ENCODE data around the gene COPA.

Gene COPA

DNA sequence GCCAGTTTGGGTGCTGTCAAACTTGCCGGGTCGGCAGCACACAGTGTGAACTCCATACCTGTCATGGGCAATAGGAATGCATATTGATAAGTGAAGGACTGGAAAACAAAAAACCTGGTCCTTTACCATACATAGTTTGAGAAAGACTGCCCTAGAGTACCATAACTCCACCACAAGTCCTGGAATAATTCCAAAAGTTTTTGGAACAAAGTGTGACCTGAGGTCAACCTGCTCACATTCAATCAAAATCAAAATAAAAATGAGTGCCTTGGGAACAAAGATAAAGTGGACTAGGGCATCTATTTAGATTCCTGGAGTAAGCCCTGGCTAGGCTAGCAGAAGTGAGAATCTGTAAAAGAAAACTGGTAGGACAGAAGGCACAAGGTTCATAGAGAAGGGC is 65.7 kb downstream of the COPA start:
- no peak for DNase-seq (ENCODE audit: low read depth, low spot score)
- no CpG with 5 or more reads among the region's 2 CpGs for WGBS (ENCODE audit: insufficient coverage, insufficient read length)
- H3K4me3 ChIP-seq (ENCODE audit: low read length), result no peak overlapping the region
- no peaks in the 10 kb centered on the region for H3K9me3 ChIP-seq (ENCODE audit: control insufficient read depth, insufficient read depth, low read length)
- no peaks in the 10 kb centered on the region for H3K4me1 ChIP-seq (ENCODE audit: control insufficient read depth, insufficient read depth, low read length)
- H3K36me3 ChIP-seq (ENCODE audit: control insufficient read depth, insufficient read depth, low read length), result peaks cover 12% of the 10 kb centered on the region; the same call in 1 of the 2 replicates
- H3K27ac ChIP-seq (ENCODE audit: low read length), result no peak overlapping the region
- no peaks in the 10 kb centered on the region for H3K27me3 ChIP-seq (ENCODE audit: control insufficient read depth, insufficient read depth, low read length)

DNA sequence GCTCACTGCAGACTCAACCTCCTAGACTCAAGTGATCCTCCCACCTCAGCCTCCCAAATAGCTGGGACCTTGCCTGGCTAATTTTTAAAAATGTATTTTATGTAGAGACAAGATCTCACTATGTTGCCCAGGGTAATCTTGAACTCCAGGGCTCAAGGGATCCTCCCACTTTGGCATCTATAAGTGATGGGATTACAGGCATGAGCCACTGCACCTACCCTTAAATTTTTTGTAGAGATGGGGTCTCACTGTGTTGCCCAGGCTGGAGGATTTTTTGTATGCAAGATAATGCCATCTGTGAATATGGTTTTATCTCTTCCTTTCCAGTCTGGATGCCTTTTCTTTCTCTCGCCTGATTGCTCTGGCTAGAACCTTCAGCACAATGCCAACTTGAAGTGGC is 72.0 kb downstream of the COPA start:
- DNase-seq (ENCODE audit: low read depth, low spot score), result no peak
- WGBS (ENCODE audit: insufficient coverage, insufficient read length), result no CpG with 5 or more reads among the region's 1 CpG
- H3K9me3 ChIP-seq (ENCODE audit: control insufficient read depth, insufficient read depth, low read length), result no peaks in the 10 kb centered on the region

DNA sequence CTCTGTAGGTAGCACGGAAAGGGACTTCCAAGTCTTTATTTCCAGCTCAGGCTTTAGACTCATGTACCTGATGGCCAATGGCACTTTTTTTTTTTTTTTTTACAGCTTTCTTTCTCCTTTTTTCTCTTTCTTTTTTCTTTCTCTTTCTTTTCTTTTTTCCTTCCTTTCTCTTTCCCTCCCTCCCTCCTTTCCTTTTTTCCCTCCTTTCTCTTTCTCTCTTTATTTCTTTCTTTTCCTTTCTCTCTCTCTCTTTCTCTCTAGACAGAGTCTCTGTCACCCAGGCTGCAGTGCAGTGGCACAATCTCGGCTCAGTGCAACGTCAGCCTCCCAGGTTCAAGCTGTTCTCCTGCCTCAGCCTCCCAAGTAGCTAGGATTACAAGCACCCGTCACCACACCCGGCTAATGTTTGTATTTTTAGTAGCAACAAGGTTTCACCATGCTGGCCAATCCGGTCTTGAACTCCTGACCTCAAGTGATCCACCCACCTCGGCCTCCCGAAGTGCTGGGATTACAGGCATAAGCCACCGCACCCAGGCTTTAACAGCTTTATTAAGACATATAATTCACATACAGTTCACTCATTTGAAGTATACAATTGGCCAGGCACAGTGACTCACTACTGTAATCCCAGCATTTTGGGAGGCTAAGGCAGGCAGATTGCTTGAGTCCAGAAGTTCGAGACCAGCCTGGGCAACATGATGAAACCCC is 75.6 kb downstream of the COPA start:
- no peaks in the 10 kb centered on the region for H3K9me3 ChIP-seq (ENCODE audit: control insufficient read depth, insufficient read depth, low read length)
- no CpG with 5 or more reads among the region's 10 CpGs for WGBS (ENCODE audit: insufficient coverage, insufficient read length)
- H3K27me3 ChIP-seq (ENCODE audit: control insufficient read depth, insufficient read depth, low read length), result no peaks in the 10 kb centered on the region
- no peaks in the 10 kb centered on the region for H3K4me1 ChIP-seq (ENCODE audit: control insufficient read depth, insufficient read depth, low read length)
- H3K4me3 ChIP-seq (ENCODE audit: low read length), result no peak overlapping the region
- H3K36me3 ChIP-seq (ENCODE audit: control insufficient read depth, insufficient read depth, low read length), result no peaks in the 10 kb centered on the region
- H3K27ac ChIP-seq (ENCODE audit: low read length), result no peak overlapping the region
- no peak for DNase-seq (ENCODE audit: low read depth, low spot score)

More for the DNA sequence above, 72.0 kb downstream of the COPA start:
- Histone ChIP-seq H3K4me3 (ENCODE audit: low read length) (no peak overlapping the region), H3K27ac (ENCODE audit: low read length) (no peak overlapping the region), H3K4me1 (ENCODE audit: control insufficient read depth, insufficient read depth, low read length) (no peaks in the 10 kb centered on the region), H3K27me3 (ENCODE audit: control insufficient read depth, insufficient read depth, low read length) (no peaks in the 10 kb centered on the region), H3K36me3 (ENCODE audit: control insufficient read depth, insufficient read depth, low read length) (no peaks in the 10 kb centered on the region)

DNA sequence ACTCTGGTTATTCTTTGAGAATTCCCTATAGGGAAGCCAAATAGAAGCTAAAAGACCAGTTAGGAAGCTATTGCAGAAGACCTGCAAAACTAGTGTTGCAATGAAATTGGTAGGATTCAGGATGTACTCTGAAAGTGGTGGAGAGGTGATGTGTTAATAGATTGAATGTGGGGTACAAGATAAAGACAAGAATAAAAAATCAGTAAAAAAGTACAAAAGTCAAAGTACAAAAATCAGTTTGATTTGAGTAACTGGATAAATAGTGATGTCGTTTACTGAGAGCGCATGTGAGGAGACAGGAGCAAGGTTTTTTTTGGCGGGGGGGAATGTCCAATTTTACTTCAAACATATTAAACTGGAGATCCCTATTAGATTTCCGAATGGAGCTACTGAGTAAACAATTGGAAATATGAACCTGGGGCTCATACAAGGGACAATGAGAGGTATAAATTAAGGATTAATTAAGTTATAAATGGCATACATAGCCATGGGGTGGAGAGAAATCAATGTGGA is 78.2 kb downstream of the COPA start:
- DNase-seq (ENCODE audit: low read depth, low spot score), result no peak
- Histone ChIP-seq H3K9me3 (ENCODE audit: control insufficient read depth, insufficient read depth, low read length) (no peaks in the 10 kb centered on the region), H3K4me1 (ENCODE audit: control insufficient read depth, insufficient read depth, low read length) (no peaks in the 10 kb centered on the region), H3K36me3 (ENCODE audit: control insufficient read depth, insufficient read depth, low read length) (no peaks in the 10 kb centered on the region), H3K27me3 (ENCODE audit: control insufficient read depth, insufficient read depth, low read length) (no peaks in the 10 kb centered on the region), H3K27ac (ENCODE audit: low read length) (no peak overlapping the region), H3K4me3 (ENCODE audit: low read length) (no peak overlapping the region)
- WGBS (ENCODE audit: insufficient coverage, insufficient read length), result no CpG with 5 or more reads among the region's 4 CpGs

DNA sequence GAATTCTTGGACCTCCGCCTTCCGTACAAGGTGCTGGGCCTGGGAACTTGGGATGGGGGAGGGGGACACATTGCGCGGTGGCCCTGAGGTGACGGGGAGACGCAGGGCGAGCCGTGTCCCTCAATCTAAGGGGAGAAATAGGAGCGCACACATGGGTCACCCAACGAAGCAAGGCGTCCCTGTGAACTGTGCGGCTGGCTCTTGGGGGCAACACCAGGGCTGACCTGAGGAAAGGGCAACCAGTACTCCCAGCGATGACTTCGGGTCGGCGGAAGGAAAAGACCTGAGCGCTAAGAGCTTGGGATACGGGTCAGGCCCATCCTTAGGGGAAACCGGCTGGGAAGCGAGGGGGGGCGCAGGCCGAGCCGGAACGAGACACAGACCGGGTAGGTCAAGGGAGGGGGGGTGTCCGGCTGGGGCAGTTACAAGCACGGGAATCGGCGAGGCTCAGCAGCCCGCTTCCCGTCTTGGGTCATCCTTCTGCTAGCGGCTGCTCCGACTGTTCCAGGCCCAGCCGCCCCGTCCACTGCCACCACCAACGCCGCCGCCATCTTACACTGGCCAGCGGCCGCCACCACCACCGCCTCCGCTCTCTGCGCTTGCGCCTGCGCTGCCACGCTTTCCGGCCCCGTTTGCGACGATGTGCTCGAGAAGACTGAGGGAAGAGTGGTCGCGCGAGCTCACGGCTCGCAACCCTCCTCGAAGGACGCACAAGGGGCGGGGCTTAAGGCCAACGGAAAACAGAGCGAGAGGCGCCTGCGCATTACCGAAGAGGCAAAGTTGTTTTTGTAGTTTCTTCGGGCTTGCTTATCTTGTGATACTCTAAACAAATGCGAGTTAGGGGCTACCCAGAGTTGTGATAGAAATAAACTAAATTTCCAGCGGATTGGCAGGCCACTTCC is 80.9 kb downstream of the COPA start, which contains the start of gene DCAF8:
Gene DCAF8, minus strand, starts transcription at position 657 of the 902 bp plus-strand sequence. CDS start 18,541 bp downstream, outside the sequence.
- no CpG with 5 or more reads among the region's 67 CpGs for WGBS (ENCODE audit: insufficient coverage, insufficient read length)
- H3K27ac ChIP-seq (ENCODE audit: low read length), result no peak within 1 kb of the TSS
- H3K27me3 ChIP-seq (ENCODE audit: control insufficient read depth, insufficient read depth, low read length), result no peaks in the 10 kb centered on the region
- H3K9me3 ChIP-seq (ENCODE audit: control insufficient read depth, insufficient read depth, low read length), result no peaks in the 10 kb centered on the region
- peak within 1 kb of the TSS; percentile 85 for H3K4me3 ChIP-seq (ENCODE audit: low read length)
- peak; percentile 93 for DNase-seq (ENCODE audit: low read depth, low spot score)
- H3K36me3 ChIP-seq (ENCODE audit: control insufficient read depth, insufficient read depth, low read length), result no peaks in the 10 kb centered on the region
- H3K4me1 ChIP-seq (ENCODE audit: control insufficient read depth, insufficient read depth, low read length), result no peaks in the 10 kb centered on the region

DNA sequence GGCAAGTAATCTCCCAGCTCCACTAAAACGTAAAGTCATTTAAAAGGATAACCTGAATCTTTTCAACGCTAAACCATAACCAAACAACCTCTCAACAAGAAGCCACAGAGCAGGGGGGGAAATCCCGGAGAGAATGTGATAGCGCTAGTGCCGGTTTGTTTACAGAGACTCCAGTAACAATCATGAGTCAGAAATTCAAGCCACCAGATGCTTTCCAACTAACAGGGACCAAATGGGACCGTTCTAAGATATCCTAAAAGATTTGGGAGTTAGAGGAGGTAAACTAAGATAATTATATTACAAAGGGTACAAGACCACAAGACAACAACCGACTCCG is 81.5 kb downstream of the COPA start:
- H3K27ac ChIP-seq (ENCODE audit: low read length), result no peak overlapping the region
- no peak for DNase-seq (ENCODE audit: low read depth, low spot score)
- H3K4me3 ChIP-seq (ENCODE audit: low read length), result peak overlapping the region; percentile 85; the same call in 1 of the 2 replicates
- no peaks in the 10 kb centered on the region for H3K4me1 ChIP-seq (ENCODE audit: control insufficient read depth, insufficient read depth, low read length)
- no peaks in the 10 kb centered on the region for H3K27me3 ChIP-seq (ENCODE audit: control insufficient read depth, insufficient read depth, low read length)
- WGBS (ENCODE audit: insufficient coverage, insufficient read length), result no CpG with 5 or more reads among the region's 8 CpGs
- no peaks in the 10 kb centered on the region for H3K9me3 ChIP-seq (ENCODE audit: control insufficient read depth, insufficient read depth, low read length)
- H3K36me3 ChIP-seq (ENCODE audit: control insufficient read depth, insufficient read depth, low read length), result no peaks in the 10 kb centered on the region

DNA sequence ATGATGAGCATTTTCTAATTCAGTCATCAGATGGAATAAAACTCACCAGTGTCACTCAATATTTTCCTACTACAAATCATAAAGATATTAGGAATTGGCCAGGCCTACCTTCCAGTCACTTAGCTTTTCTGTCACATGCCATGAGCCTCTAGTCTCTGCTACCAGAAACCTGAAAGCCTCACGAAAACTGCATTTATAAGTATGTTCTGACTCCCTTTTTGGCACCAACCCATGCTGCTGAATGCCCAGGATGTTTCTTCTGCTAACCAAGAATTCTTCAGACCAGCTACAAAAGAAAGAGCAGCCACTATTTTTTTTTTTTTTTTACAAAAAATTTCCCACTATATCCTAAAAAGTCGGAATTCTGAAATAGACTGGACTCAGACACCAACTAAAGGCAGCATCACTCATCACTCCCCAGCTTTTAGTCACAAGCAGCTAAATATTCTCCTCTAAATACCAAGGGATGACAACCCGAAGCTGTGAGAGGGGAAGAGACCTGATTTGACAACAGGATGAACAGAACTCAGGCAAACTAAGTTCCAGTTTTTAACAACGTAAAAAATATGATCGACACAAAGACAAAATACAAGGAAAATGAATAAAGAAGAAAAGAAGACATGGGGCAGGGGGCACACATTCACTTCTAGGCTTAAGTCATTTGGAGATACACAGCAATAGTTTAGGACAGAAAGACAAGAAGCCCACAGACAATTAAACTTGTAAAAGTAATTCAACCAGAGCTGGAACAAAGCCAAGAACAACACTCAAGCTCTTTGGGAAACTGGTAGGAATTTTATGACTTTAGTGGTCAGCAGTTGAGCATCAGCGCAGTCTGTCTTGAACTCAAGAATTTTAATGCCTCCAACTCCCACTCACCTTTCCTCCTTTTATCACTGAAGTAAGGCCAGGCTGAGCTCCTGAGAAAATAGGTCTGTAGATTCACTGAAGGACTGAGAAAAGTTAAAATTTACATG is 82.4 kb downstream of the COPA start:
- no peaks in the 10 kb centered on the region for H3K9me3 ChIP-seq (ENCODE audit: control insufficient read depth, insufficient read depth, low read length)
- DNase-seq (ENCODE audit: low read depth, low spot score), result no peak
- no peak overlapping the region for H3K27ac ChIP-seq (ENCODE audit: low read length)
- H3K36me3 ChIP-seq (ENCODE audit: control insufficient read depth, insufficient read depth, low read length), result no peaks in the 10 kb centered on the region
- no peak overlapping the region; the same call in 1 of the 2 replicates for H3K4me3 ChIP-seq (ENCODE audit: low read length)
- no peaks in the 10 kb centered on the region for H3K27me3 ChIP-seq (ENCODE audit: control insufficient read depth, insufficient read depth, low read length)
- no peaks in the 10 kb centered on the region for H3K4me1 ChIP-seq (ENCODE audit: control insufficient read depth, insufficient read depth, low read length)
- WGBS (ENCODE audit: insufficient coverage, insufficient read length), result no CpG with 5 or more reads among the region's 6 CpGs

DNA sequence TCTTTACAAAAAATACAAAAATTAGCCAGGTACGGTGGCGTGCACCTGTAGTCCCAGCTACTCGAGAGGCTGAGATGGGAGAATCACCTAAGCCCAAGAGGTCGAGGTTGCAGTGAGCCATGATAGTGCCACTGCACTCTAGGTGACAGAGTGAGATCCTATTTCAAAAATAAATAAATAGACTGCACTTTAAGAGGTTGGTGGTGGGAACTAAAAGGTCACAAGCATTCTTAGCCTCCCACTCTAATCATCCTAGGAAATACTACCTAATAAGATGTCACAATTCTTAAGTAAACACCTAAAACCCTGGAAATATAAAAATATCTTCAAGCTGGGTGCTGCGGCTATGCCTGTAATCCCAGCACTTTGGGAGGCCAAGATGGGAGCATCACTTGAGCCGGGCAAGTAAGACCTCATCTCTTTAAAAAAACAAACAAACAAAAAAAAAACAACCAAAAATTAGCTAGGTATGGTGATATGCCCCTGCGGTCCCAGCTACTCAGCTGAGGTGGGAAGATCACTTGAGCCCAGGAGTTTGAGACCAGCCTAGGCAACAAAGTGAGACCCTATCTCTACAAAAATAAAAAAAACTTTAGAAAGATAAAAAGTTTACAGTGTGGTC is 84.8 kb downstream of the COPA start:
- no peak for DNase-seq (ENCODE audit: low read depth, low spot score)

DNA sequence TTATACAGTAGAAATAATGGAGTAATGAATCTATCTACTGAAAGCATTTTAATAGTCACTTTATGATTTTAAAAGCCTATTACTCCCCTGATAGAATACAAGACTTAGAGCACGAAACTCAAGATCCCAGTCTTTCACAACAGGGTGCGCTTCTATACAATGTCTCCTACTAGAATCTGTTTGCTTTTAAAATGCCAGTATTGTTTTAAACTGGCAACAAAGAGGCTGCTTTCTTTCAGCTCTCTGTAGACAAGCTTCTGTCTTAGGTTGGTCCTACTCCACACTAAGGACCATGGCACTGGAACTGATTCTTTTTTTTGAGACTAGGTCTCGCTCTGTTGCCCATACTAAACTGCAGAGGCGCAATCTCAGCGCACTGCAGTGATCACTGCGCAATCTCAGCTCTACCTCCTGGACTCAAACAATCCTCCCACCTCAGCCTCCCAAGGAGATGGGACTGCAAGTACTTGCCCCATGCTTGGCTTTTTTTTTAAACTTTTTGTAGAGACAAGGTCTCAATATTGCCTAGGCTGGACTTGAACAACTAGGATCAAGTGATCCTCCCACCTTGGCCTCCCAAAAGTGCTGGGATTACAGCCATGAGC is 85.5 kb downstream of the COPA start:
- Histone ChIP-seq H3K9me3 (ENCODE audit: control insufficient read depth, insufficient read depth, low read length) (no peaks in the 10 kb centered on the region), H3K27me3 (ENCODE audit: control insufficient read depth, insufficient read depth, low read length) (no peaks in the 10 kb centered on the region), H3K27ac (ENCODE audit: low read length) (no peak overlapping the region), H3K4me1 (ENCODE audit: control insufficient read depth, insufficient read depth, low read length) (no peaks in the 10 kb centered on the region), H3K36me3 (ENCODE audit: control insufficient read depth, insufficient read depth, low read length) (no peaks in the 10 kb centered on the region), H3K4me3 (ENCODE audit: low read length) (no peak overlapping the region)
- WGBS (ENCODE audit: insufficient coverage, insufficient read length), result no CpG with 5 or more reads among the region's 6 CpGs
- no peak for DNase-seq (ENCODE audit: low read depth, low spot score)

More for the DNA sequence above, 84.8 kb downstream of the COPA start:
- H3K36me3 ChIP-seq (ENCODE audit: control insufficient read depth, insufficient read depth, low read length), result no peaks in the 10 kb centered on the region
- H3K4me3 ChIP-seq (ENCODE audit: low read length), result no peak overlapping the region
- no peaks in the 10 kb centered on the region for H3K27me3 ChIP-seq (ENCODE audit: control insufficient read depth, insufficient read depth, low read length)
- no peaks in the 10 kb centered on the region for H3K4me1 ChIP-seq (ENCODE audit: control insufficient read depth, insufficient read depth, low read length)
- no peak overlapping the region for H3K27ac ChIP-seq (ENCODE audit: low read length)
- no peaks in the 10 kb centered on the region for H3K9me3 ChIP-seq (ENCODE audit: control insufficient read depth, insufficient read depth, low read length)
- no CpG with 5 or more reads among the region's 7 CpGs for WGBS (ENCODE audit: insufficient coverage, insufficient read length)

All from iPS DF 6.9 (cell line).